NCI-H2196 treated with DMSO at 0.1 percent for 48 hours (cell line): ENCODE results near the gene PLEKHH3.
"Not testable (repeated sequence)": the region's sequence is repeated elsewhere in the genome, so short reads cannot be mapped to it uniquely, and the experiment has no call there.

Source experiments
- DNase-seq: peaks from one replicate; lab custom pipeline; 2025; ENCODE audit not compliant: unreplicated experiment; lab: John Stamatoyannopoulos, UW

The PLEKHH3 gene

GRCh38 chr17:42672038-42672437 is 4.8 kb downstream of the PLEKHH3 start:
- DNase-seq: no peak

- no peak for DNase-seq
Measured at GRCh38 chr17:42670789-42671657, 5.8 kb downstream of the PLEKHH3 start.

GRCh38 chr17:42669977-42670788 is 6.6 kb downstream of the PLEKHH3 start:
- no peak for DNase-seq

GRCh38 chr17:42669705-42669976 is 7.2 kb downstream of the PLEKHH3 start:
- DNase-seq: no peak

- peak; percentile 58 for DNase-seq
Measured at GRCh38 chr17:42667088-42667951, 9.5 kb downstream of the PLEKHH3 start.

GRCh38 chr17:42666126-42666525 is 10.7 kb downstream of the PLEKHH3 start:
- not testable (repeated sequence) for DNase-seq

GRCh38 chr17:42665581-42666001 is 11.2 kb downstream of the PLEKHH3 start:
- no peak for DNase-seq

- no peak for DNase-seq
Measured at GRCh38 chr17:42660692-42661345, 16.0 kb downstream of the PLEKHH3 start.

- not testable (repeated sequence) for DNase-seq
Measured at GRCh38 chr17:42659932-42660274, 16.9 kb downstream of the PLEKHH3 start.

- DNase-seq: peak; percentile 66
Measured at GRCh38 chr17:42659079-42659931, 17.5 kb downstream of the PLEKHH3 start, which contains the start of gene TUBG2. Gene TUBG2 (plus strand): TSS chr17:42659284. CDS start chr17:42659504, 220 bp downstream.

GRCh38 chr17:42657824-42658588 is 18.8 kb downstream of the PLEKHH3 start:
- no peak for DNase-seq

GRCh38 chr17:42655528-42655927 is 21.3 kb downstream of the PLEKHH3 start:
- no peak for DNase-seq

GRCh38 chr17:42653179-42654124 is 23.3 kb downstream of the PLEKHH3 start:
- no peak for DNase-seq

GRCh38 chr17:42651392-42651791 is 25.4 kb downstream of the PLEKHH3 start:
- DNase-seq: no peak

GRCh38 chr17:42647778-42648177 is 29.0 kb downstream of the PLEKHH3 start:
- no peak for DNase-seq

GRCh38 chr17:42642336-42642735 is 34.5 kb downstream of the PLEKHH3 start:
- no peak for DNase-seq

GRCh38 chr17:42640121-42640520 is 36.7 kb downstream of the PLEKHH3 start:
- no peak for DNase-seq

- DNase-seq: no peak
Measured at GRCh38 chr17:42639525-42640113, 37.2 kb downstream of the PLEKHH3 start.
